GM19397 (cell line): ENCODE data around the gene CDC42EP5.
A peak's percentile ranks its signal among the peaks of the same experiment; 100 is the strongest.
"Not testable (repeated sequence)": the region's sequence is repeated elsewhere in the genome, so short reads cannot be mapped to it uniquely, and the experiment has no call there.

Experiments used
- ATAC-seq: cut with Tn5 transposase; IDR thresholded peaks from one replicate; pipeline ENCODE4 v1.9.1; 2021; ENCODE audit warnings: mild to moderate bottlenecking, moderate library complexity; ENCODE audit not compliant: unreplicated experiment

Gene CDC42EP5

DNA sequence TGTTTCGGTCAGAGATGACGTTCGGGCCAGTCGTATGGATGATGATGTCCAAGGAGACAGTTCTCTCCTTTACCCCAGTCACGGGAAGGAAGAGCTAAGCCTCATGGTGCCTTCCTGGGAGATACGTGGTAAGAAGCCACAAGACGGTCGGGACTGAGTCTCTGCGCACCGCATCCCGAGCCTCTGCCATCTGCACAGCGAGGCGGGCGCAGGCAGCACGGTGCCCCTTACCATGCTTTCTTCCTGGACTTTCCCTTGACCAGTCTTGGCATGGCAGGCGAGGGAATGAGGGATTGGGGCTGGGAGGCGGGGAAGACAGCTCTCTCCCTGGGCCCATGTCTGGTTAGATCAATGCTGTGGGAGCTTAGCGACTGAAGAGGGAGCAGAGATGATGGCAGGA is 19.5 kb upstream of the CDC42EP5 start:
- ATAC-seq = no peak

DNA sequence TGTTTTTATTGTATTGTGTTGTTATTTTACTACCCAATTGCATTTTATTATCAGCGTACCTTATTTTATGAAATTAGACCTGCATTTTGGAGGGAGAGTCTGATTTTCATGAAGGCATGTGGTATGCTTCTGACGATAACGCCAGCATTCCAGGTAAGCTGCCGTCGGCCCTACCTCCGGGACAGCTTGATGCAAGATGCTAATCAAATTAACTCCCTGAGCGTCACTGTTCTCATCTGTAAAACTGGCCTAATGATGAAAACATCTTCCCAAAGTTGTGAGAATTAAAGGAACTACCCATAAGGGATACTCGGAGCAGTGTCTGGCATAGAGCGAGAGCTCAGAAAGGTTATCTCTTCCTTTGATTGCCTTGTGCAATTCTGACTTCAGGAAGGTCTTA is 16.7 kb upstream of the CDC42EP5 start:
- no peak for ATAC-seq

DNA sequence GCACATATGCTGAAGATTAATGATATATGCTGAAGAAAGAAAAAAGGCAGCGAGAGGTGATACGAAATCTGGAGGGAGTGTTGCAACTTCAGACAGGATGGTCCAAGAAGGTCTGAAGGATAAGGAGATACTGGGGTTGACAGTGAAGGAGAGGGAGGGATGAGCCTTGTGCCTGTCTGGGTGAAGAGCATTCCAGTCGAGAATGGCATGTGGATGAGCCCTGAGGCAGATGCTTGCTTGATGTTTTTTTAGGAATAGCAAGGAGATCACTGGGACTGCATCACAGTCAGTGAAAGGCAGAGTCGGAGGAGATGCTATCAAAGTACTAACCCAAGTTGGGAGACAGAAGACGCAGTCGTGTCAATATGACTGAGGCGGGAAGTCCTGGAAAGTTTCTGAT is 16.2 kb upstream of the CDC42EP5 start:
- ATAC-seq = no peak

DNA sequence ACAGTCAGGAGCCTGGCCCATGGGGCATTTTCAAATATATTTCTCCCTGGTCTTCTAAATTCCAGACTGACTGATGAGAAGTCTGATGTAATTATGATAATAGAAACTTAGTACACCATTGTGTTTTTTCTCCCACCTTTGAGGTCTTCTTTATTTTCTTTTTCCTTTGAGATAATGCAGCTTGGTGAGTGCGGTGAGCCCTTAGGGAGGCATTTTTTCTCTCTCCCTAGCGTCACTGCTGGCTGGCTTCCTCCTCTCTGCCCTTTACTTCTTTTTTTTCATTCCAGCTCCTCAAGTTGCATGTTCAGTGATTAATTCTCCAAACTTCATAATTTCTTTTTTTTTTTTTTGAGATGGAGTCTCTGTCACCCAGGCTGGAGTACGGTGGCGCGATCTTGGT is 12.8 kb upstream of the CDC42EP5 start:
- ATAC-seq = no peak

DNA sequence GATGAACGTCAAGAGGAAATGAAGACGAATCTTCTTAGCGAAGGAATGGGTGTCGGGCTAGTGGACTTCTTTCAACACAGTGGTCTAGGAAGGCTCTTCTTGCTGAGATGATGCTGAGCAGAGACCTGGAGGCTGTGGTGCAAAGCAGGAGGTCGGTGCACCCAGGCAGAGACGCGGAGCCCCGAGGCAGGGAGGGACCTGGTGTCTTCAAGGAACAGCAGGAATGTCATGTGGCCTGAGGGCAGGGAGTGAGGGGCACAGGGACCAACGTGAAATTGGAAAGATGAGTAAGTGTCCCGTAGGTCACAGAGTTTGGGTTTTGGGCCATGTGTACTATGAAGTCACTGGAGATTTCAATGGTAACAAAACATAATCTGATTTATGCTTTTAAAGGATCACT is 11.4 kb upstream of the CDC42EP5 start:
- no peak for ATAC-seq

DNA sequence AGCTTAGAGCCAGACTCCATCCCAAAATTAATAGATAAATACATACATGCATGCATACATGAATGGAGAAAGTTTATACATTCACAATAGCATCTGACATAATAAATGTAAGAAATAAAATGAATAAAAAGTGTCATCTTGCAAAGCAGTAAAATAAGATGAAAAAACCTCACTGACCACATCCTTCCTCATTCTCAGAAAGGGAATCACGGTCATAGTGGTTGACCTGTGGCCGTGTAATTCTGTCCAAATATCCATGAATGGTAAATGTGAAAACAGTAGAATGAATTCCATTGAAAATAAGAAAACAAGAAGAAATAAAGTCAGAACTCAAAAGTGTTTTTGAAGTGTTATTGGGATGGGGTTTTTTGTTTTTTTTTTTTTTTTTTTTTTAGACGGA is 9.8 kb upstream of the CDC42EP5 start:
- ATAC-seq = no peak

DNA sequence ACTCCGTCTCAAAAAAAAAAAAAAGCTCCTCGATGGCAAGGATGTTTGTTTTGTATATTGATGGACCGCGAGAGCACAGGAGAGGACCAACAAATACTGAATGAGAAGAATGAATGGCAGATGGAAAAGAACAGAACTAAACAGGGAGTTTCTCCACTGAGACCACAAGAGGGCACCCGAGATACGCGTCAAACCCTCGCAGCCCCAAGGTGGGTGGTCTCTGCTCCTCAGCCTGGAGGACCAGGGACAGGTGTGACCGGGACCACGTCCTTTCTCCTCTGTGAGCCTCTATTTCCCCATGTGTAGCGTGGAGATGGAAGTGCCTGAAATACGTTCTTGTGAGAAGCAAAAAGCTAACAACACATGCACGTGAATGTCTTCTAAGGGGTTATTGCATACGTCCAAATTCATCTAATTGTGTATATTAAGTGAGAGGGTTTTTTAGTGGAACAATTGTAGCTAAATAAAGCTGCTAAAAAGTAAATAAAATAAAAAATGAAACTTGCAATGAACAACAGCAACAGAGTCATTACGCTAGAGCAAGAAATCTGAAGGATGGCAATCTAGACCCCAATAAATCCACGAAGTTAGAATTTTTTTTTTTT is 8.3 kb upstream of the CDC42EP5 start:
- ATAC-seq = no peak

DNA sequence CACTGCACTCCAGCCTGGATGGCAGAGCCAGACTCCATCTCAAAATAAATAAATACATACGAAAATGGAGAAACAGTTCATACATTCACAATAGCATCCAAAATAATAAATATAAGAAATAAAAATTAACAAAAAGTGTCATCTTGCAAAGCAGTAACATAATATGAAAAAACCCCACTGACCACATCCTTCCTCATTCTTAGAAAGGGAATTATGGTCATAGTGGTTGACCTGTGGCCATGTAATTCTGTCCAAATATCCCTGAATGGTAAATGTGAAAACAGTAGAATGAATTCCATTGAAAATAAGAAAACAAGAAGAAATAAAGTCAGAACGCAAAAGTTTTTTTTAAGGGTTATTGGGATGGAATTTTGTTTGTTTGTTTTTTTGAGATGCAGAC is 7.0 kb upstream of the CDC42EP5 start:
- no peak for ATAC-seq

DNA sequence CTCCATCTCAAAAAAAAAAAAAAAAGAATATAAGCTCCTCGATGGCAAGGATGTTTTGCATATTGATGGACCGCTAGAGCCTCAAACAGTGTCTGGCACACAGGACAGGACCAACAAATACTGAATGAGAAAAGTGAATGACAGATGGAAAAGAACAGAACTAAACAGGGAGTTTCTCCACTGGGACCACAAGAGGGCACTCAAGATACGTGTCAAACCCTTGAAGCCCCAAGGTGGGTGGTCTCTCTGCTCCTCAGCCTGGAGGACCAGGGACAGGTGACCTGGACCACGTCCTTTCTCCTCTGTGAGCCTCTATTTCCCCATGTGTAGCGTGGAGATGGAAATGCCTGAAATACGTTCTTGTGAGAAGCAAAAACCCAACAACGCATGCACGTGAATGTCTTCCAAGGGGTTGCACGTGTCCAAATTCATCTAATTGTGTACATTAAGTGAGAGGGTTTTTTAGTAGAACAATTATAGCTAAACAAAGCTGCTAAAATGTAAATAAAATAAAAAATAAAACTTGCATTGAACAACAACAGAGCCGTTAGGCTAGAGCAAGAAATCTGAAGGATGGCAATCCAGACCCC is 5.7 kb upstream of the CDC42EP5 start:
- no peak for ATAC-seq

DNA sequence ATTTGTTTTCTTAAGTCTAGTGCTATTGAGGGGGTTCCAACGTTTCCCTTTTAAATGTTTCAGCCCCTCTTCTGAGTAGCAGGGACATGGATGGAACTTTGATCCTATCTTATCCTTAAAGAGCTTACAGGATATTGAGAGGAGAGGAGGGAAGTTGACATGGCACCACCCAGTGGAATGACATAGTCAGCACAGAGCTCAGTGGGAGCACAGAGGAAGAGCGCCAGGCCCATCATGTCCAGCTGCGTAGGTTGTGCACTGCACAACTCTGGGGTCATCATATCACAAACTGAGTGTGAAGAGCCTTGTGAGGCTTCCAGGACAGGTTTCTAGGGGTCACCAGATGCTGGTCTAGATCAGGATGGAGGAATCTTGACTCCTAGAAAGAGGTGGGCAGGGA is 4.6 kb upstream of the CDC42EP5 start:
- no peak for ATAC-seq

DNA sequence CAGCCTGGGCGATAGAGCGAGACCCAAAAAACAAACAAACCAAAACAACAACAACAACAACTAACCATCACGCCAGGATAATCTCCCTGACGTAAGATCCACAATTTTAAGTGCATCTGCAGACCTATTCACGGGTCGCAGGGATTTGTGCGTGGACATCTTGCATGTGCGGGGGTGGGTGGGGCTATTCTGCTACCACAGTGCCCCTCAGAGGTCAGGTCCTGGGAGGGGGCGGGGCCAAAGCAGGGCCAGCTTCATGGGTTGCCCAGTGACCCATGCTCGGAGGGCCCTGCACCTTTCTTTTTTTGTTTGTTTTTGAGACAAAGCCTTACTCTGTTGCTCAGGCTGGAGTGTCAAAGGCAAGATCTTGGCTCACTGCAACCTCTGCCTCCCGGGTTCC is 2.6 kb upstream of the CDC42EP5 start:
- no peak for ATAC-seq

DNA sequence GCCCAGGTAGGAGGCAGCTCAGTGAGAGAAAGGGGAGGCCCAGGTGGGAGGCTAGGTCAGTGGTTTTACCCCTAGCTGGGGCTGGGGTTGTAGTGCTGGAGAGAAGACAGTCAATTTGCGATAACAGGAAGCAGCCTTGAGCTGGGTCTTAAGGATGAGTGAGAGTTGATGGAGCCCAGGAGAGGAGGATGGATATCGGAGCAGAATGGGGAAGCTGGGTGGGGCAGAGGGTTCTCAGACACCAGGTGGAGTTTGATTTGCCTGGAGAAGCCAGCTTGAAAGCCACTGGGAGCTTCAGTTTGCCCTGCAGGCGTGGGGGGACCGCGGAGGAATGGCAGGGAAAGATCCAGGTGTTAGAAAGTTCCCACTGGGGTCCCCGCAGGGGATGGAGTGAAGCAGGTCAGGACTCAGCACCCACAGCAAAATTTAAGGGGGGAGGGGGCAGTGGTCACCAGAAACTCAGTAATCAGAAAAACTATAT is 836 bp upstream of the CDC42EP5 start:
- no peak for ATAC-seq

DNA sequence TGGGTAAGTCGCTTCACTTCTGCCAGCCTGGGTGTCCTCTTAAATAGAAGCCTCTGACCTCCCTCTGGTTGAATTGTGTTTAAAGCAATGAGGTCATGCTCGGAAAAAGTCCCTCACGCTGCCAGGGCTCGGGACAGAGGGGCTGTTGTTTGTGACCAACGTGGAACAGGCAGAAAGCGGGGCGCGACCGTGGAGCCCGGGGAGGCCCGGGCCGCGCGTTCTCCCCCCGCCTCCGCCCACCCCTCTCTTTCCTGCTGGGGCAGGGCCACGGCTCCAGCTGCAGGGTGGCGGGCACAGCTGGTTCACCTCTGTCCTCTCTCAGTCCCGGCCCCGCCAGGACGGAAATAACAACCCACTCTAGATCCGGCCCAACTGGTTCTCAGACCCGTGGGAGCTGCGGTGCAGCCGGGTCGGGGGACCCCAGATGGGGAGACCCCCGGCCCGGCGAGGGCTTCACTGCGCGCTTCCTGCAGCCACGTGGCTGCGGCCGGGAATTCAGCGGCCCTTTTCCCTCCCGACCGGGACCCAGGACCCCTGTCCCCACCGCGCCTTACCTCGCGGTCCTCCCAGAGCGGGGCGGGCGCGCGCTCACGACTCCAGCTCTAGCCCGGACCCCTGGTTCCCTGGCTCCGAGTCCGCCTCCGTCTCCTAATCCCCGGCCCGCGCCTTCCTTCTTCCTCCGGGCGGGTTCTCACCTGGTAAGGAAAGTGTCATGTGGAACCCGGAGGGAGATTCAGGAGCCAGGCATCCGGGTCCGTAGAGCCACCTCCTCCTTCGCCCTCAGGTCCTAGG is 1.9 kb downstream of the CDC42EP5 start:
- no peak for ATAC-seq

DNA sequence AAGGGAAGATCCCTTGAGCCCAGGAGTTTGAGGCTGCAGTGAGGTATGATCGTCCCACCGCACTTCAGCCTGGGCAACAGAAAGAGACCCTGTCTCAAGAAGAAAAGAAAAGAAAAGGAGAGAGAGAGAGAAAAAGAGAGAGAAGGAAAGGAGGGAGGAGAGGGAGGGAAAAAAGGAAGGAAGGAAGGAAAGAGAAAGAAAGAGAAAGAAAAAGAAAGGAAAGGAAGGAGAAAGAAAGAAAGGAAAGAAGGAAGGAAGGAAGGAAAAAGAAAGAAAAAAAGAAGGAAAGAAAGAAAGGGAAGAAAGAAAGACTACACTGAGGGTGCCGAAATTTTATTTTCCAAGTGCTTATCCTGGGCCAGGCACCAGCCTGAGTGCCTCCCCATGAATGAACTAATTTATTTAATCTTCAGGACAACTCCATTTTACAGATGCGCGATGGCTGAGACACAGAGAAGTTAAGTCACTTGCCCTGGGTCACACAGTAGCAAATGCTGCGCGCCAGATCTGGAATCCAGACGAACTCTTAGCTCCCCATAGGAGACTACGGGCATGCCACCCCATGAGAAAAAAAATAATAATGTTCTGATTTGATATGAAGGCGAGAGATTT is 2.7 kb downstream of the CDC42EP5 start:
- ATAC-seq = no peak

DNA sequence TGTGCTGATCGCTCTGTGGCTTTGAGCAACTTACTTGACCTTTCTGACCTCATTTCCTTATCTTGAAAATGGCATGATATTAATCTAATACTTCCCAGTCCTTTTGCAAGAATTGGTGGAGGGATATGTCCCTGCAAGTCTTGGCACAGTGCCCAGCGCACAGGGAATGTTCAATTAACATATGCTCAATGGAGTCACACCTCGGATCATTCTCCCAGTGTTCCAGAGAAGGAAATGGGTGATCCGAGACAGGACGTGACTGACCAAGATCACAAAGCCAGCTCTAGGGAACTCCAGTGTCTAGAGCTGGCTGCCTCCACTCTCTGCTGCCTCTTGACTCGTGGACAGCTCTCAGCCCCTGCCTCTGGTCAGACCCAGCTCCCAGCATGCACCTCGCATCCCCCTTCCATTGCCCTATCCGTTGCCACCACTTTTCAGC is 3.6 kb downstream of the CDC42EP5 start:
- ATAC-seq = no peak

DNA sequence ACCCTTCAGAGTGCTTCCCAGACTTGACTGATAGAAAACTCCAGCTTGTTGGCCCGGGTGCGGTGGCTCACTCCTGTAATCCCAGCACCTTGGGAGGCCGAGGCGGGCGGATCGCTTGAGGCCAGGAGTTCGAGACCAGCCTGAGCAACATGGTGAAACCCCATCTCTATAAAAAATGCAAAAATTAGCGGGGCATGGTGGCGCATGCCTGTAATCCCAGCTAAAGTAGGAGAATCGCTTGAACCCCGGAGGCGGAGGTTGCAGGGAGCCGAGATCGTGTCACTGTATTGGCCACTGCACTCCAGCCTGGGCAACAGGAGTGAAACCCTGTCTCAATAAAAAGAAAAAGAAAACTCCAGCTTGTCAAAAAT is 7.0 kb downstream of the CDC42EP5 start:
- not testable (repeated sequence) for ATAC-seq

DNA sequence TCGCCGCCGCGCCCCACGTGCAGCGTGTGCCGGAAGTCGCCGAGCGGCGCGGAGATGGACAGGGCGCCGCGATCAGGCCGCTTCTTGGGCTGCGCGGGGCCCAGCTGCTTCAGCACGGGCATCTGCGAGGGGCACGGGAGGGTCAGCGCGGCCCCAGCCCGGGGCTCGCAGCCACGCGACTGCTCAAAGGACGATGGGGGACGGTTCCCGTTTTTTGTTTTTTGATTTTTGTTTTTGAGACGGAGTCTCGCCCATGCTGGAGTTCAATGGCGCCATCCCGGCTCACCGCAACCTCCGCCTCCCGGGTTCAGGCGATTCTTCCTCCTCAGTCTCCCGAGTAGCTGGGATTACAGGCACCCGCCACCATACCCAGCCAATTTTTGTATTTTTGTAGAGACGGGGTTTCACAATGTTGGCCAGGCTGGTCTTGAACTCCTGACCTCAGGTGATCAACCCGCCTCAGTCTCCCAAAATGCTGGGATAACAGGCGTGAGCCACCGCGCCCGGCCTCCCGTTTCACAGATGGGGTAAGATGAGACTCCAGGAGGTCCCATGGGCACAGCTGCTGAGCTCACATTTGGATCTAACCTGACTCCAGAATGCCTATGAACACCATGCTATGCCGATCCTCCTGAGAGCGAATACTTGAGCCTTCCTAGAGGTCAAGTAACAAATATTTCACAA is 7.5 kb downstream of the CDC42EP5 start:
- no peak for ATAC-seq

DNA sequence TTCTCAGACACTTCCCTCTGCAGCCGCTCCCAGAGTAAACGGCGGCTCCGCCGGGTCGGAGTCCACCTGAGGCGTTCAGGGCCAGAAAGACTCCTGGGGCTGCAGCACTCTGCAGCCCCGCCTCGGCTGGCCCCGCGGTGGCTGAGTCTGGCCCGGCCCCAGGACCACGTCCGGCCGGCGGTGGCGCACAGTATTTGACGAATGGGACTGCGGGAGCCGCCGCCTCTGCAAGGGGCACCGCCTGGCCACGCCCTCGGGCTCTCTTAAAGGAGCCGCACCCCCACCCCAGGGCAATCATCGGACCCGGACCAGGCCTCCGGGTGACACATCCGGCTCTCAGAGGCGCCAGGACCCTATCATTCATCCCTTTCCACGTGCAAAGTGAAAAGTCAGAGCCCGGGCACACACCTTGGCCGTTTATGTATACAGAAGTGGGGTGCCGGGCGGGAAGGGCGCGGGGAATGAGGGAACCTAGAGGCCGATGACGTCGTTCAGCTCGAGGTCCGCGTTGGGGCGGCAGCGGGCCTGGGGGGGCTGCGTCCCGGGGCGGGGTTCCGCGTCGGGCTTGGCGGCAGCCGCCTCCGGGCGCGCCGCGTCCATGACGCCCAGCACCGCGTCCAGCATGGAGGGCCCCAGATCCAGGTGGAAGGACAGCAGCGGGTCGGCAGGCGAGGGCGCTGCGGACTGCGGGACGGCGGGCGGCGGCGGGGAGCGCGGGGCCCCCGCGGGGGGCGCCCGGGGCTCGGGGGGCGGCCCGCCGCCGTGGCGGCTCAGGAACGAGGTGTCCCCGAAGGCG is 8.3 kb downstream of the CDC42EP5 start:
- peak; percentile 48 for ATAC-seq

DNA sequence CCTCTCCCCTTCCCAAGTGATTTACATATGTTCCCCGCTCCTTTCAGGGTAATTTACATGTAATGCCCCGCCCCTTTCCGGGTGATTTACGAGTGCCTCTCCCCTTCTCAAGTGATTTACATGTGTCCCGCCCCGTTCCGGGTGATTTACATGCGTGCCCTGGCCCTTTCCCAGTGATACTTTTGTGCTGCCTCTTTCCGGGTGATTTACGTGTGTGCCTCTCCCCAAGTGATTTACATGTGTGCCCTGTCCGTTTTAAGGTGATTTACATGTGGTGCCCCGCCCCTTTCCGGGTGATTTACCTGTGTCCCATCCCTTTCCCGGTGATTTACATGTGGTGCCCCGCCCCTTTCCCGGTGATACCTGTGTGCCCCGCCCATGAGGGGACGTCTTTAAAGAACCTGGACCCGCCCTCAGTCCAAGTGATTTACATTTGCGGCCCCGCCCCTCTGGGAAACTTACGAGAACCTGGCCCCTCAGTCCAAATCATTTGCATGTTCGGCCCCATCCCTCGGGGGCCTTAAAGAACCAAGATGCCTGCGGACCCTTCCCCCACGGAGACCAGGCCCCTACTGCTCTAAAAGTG is 9.0 kb downstream of the CDC42EP5 start:
- ATAC-seq = peak; percentile 38

DNA sequence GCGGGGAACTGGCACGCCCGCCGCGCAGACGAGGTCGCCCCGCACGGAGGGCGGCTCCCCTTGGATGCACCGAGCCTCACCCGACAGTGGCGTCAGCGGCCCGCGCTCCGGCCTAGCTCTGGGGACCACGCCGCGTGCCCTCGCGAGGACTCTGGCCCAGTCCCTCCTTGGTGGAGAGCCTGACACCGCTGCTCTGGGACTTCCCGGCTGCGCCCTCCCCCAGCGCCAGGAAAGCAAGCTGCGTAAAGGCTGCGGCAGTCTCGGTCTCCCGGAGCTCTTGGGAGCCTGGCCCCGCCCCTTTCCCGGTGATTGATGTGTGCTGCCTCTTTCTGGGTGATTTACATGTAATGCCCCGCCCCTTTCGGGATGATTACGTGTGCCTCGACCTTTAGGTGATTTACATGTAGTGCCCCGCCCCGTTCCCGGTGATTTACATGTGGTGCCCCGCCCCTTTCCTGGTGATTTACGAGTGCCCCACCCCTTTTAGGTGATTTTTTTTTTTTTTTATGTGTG is 9.5 kb downstream of the CDC42EP5 start, which contains the start of gene LENG9:
TSS of gene LENG9 (minus strand) at position 248 of the 513 bp plus-strand sequence. CDS start 252 bp downstream, outside the sequence.
- peak; percentile 43 for ATAC-seq
